EL (cell line): ENCODE measurements around the gene AUTS2.
A peak's percentile ranks its signal among the peaks of the same experiment; 100 is the strongest.
"Not testable (repeated sequence)": the region's sequence is repeated elsewhere in the genome, so short reads cannot be mapped to it uniquely, and the experiment has no call there.

ENCODE experiments used
- DNase-seq: peaks from one replicate; pipeline ENCODE4 v3.0.0-alpha.2; 2016

The AUTS2 gene

GRCh38 chr7:70781922-70782311 is 1183.6 kb downstream of the AUTS2 start:
- DNase-seq: no peak

- no peak for DNase-seq
These were observed 1184.5 kb downstream of the AUTS2 start for GRCh38 chr7:70782796-70783195.

GRCh38 chr7:70785427-70785826 is 1187.2 kb downstream of the AUTS2 start:
- no peak for DNase-seq

- no peak for DNase-seq
These were observed 1187.8 kb downstream of the AUTS2 start for GRCh38 chr7:70786076-70786475.

GRCh38 chr7:70787286-70787685 is 1189.0 kb downstream of the AUTS2 start:
- DNase-seq: no peak

- DNase-seq: no peak
These were observed 1189.5 kb downstream of the AUTS2 start for GRCh38 chr7:70787771-70788170.

- DNase-seq: peak; percentile 1
These were observed 1190.0 kb downstream of the AUTS2 start for GRCh38 chr7:70788276-70788675.

- DNase-seq: no peak
These were observed 1191.4 kb downstream of the AUTS2 start for GRCh38 chr7:70789481-70790214.

GRCh38 chr7:70790215-70791073 is 1192.2 kb downstream of the AUTS2 start:
- no peak for DNase-seq

GRCh38 chr7:70791341-70791740 is 1193.1 kb downstream of the AUTS2 start:
- DNase-seq: no peak

GRCh38 chr7:70793060-70793459 is 1194.8 kb downstream of the AUTS2 start:
- no peak for DNase-seq

- no peak for DNase-seq
These were observed 1195.5 kb downstream of the AUTS2 start for GRCh38 chr7:70793821-70794220.

GRCh38 chr7:70794962-70795361 is 1196.7 kb downstream of the AUTS2 start:
- DNase-seq: no peak

GRCh38 chr7:70795948-70796347 is 1197.7 kb downstream of the AUTS2 start:
- no peak for DNase-seq

GRCh38 chr7:70797109-70797514 is 1198.8 kb downstream of the AUTS2 start:
- no peak for DNase-seq

- DNase-seq: no peak
These were observed 1201.6 kb downstream of the AUTS2 start for GRCh38 chr7:70799841-70800405.

- DNase-seq: no peak
These were observed 1207.1 kb downstream of the AUTS2 start for GRCh38 chr7:70805360-70805759.

GRCh38 chr7:70807650-70808049 is 1209.4 kb downstream of the AUTS2 start:
- DNase-seq: no peak

GRCh38 chr7:70808876-70809275 is 1210.6 kb downstream of the AUTS2 start:
- DNase-seq: no peak

- DNase-seq: no peak
These were observed 1212.4 kb downstream of the AUTS2 start for GRCh38 chr7:70810558-70811139.

- DNase-seq: no peak
These were observed 1214.2 kb downstream of the AUTS2 start for GRCh38 chr7:70812511-70812910.

- not testable (repeated sequence) for DNase-seq
These were observed 1224.2 kb downstream of the AUTS2 start for GRCh38 chr7:70822490-70822889.
